GM12878 (cell line): ENCODE results near the gene MST1.

ENCODE experiments used
- BRCA1 ChIP-seq: IDR thresholded peaks from 2 replicates; pipeline ENCODE4 v1.6.1; 2011; ENCODE audit warnings: low read depth, low read length, improper control_type of control experiment
- CREB1 ChIP-seq: IDR thresholded peaks from 2 replicates; pipeline ENCODE4 v1.6.1; 2012; ENCODE audit warnings: low read depth, mild to moderate bottlenecking, inconsistent platforms
- CTCF ChIP-seq, 3 experiments: IDR thresholded peaks in 2 of 3; conservative IDR thresholded peaks in 1 of 3; 2 replicates each; pipeline ENCODE4 v1.5.1; 2011; ENCODE audit warnings: low read depth in 3 of 3, low read length in 3 of 3, mild to moderate bottlenecking in 3 of 3, control low read depth in 2 of 3, moderate library complexity in 2 of 3, inconsistent platforms in 1 of 3, mixed read lengths in 1 of 3; ENCODE audit not compliant: control insufficient read depth in 2 of 3, insufficient read depth in 1 of 3; ENCODE audit errors: extremely low read depth in 1 of 3
- ESRRA ChIP-seq: IDR thresholded peaks from 2 replicates; pipeline ENCODE4 v1.6.1; 2012; ENCODE audit warnings: mild to moderate bottlenecking, low read length, improper control_type of control experiment
- MTA3 ChIP-seq: IDR thresholded peaks from 2 replicates; pipeline ENCODE4 v1.6.1; 2012; ENCODE audit warnings: low read length, inconsistent platforms, borderline replicate concordance
- NR2F1 ChIP-seq: fragments of 450-650 bp; conservative IDR thresholded peaks from 2 replicates; pipeline ENCODE4 v1.6.1; 2017; ENCODE audit warnings: mild to moderate bottlenecking
- POLR2AphosphoS5 ChIP-seq: IDR thresholded peaks from 2 replicates; pipeline ENCODE4 v1.6.1; 2011; ENCODE audit warnings: mild to moderate bottlenecking, low read length, inconsistent platforms
- REST ChIP-seq: IDR thresholded peaks from 2 replicates; pipeline ENCODE4 v1.6.1; 2012; ENCODE audit warnings: mild to moderate bottlenecking, low read depth, low read length
- SUPT20H ChIP-seq: IDR thresholded peaks from 2 replicates; pipeline ENCODE4 v1.6.1; 2011; ENCODE audit warnings: low read depth, mild to moderate bottlenecking, low read length, moderate library complexity, borderline replicate concordance; ENCODE audit not compliant: control insufficient read depth
- TF ChIP-seq, protein P1 (sequence below): IDR thresholded peaks from 2 replicates; pipeline ENCODE4 v1.6.1; 2012; ENCODE audit warnings: low read depth, low read length, improper control_type of control experiment
- TF ChIP-seq, protein P2 (sequence below): IDR thresholded peaks from 2 replicates; pipeline ENCODE4 v1.6.1; 2012; ENCODE audit warnings: low read length, inconsistent platforms

- TF ChIP-seq POLR2AphosphoS5 (no peak), SUPT20H (no peak), ESRRA (no peak), CREB1 (no peak), MTA3 (no peak), NR2F1 (no peak), BRCA1 (no peak), REST (no peak), CTCF (IDR thresholded peaks at IDR 0.05 in 2 of 3, conservative IDR thresholded peaks at IDR 0.05 in 1 of 3; ENCODE audit: control insufficient read depth in 2 of 3, extremely low read depth in 1 of 3, insufficient read depth in 1 of 3, low read depth in 3 of 3, low read length in 3 of 3) (no peak)
- TF ChIP-seq, protein P1, sequence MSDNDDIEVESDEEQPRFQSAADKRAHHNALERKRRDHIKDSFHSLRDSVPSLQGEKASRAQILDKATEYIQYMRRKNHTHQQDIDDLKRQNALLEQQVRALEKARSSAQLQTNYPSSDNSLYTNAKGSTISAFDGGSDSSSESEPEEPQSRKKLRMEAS: no peak
- TF ChIP-seq, protein P2, sequence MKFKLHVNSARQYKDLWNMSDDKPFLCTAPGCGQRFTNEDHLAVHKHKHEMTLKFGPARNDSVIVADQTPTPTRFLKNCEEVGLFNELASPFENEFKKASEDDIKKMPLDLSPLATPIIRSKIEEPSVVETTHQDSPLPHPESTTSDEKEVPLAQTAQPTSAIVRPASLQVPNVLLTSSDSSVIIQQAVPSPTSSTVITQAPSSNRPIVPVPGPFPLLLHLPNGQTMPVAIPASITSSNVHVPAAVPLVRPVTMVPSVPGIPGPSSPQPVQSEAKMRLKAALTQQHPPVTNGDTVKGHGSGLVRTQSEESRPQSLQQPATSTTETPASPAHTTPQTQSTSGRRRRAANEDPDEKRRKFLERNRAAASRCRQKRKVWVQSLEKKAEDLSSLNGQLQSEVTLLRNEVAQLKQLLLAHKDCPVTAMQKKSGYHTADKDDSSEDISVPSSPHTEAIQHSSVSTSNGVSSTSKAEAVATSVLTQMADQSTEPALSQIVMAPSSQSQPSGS: no peak
Measured at GRCh38 chr3:49709852-49710251, 20.6 kb upstream of the MST1 start.
